CD4-positive, alpha-beta memory T cell (primary cell): ENCODE measurements around the gene COLQ. TPM values are rescaled to one million over a fixed set of nuclear protein-coding genes. Genes with fewer than 3 reads are reported as not detected.
A peak's percentile ranks its signal among the peaks of the same experiment; 100 is the strongest.

Experiments
- CTCF ChIA-PET: fragments of 350-600 bp; sonication (Branson Sonifier 250); formaldehyde crosslinking; loops from one replicate; lab custom pipeline; 2021; ENCODE audit warnings: inconsistent platforms; ENCODE audit not compliant: partially characterized antibody; lab: Charles Lee
- POLR2A ChIA-PET: fragments of 350-600 bp; sonication (Branson Sonifier 250); formaldehyde crosslinking; loops from one replicate; lab custom pipeline; 2021; ENCODE audit not compliant: partially characterized antibody; lab: Charles Lee
- DNase-seq, 5 donors: peaks; one replicate each; pipeline versions ENCODE4 v3.0.0 to v3.0.0-alpha.2; 2020 to 2022; ENCODE audit warnings: mixed read lengths in 1 of 5
- H3K27ac ChIP-seq: one replicate; pipeline ENCODE4 v1.7.0; 2013; ENCODE audit warnings: low read depth, low read length
- H3K27me3 ChIP-seq: 2 replicates; pipeline ENCODE4 v1.7.0; 2013; ENCODE audit warnings: mild to moderate bottlenecking, low read length, moderate library complexity; ENCODE audit not compliant: insufficient read depth
- H3K36me3 ChIP-seq: 2 replicates; pipeline ENCODE4 v1.7.0; 2013; ENCODE audit warnings: mild to moderate bottlenecking, low read length, moderate library complexity; ENCODE audit not compliant: insufficient read depth
- H3K4me1 ChIP-seq: 2 replicates; pipeline ENCODE4 v1.7.0; 2013; ENCODE audit warnings: mild to moderate bottlenecking, low read length, moderate library complexity; ENCODE audit not compliant: insufficient read depth
- H3K4me3 ChIP-seq, 2 donors: one replicate each; pipeline ENCODE4 v1.7.0; 2013; ENCODE audit warnings: low read length in 2 of 2, mild to moderate bottlenecking in 1 of 2
- H3K9me3 ChIP-seq, 2 donors: one replicate each; pipeline ENCODE4 v1.7.0; 2013; ENCODE audit warnings: low read length in 2 of 2, control low read depth in 1 of 2; ENCODE audit not compliant: control insufficient read depth in 1 of 2
- H3K27ac Mint-ChIP-seq, 7 donors: one replicate each; pipeline ENCODE4 v1.8.0; 2020 to 2021; ENCODE audit warnings: mixed read lengths in 7 of 7, mild to moderate bottlenecking in 6 of 7, inconsistent platforms in 3 of 7, moderate library complexity in 3 of 7
- H3K27me3 Mint-ChIP-seq, 2 donors: one replicate each; pipeline ENCODE4 v1.8.0; 2020 to 2021; ENCODE audit warnings: mixed read lengths in 2 of 2
- H3K36me3 Mint-ChIP-seq, 2 donors: one replicate each; pipeline ENCODE4 v1.8.0; 2020 to 2021; ENCODE audit warnings: mixed read lengths in 2 of 2, inconsistent platforms in 1 of 2, mild to moderate bottlenecking in 1 of 2
- H3K4me1 Mint-ChIP-seq, 4 donors: one replicate each; pipeline ENCODE4 v1.8.0; 2020 to 2021; ENCODE audit warnings: mixed read lengths in 4 of 4, mild to moderate bottlenecking in 1 of 4
- H3K4me3 Mint-ChIP-seq, 8 donors: one replicate each; pipeline ENCODE4 v1.8.0; 2020 to 2021; ENCODE audit warnings: mixed read lengths in 8 of 8, mild to moderate bottlenecking in 7 of 8, moderate library complexity in 6 of 8, inconsistent platforms in 3 of 8
- H3K9me3 Mint-ChIP-seq, 8 donors: one replicate each; pipeline ENCODE4 v1.8.0; 2020 to 2021; ENCODE audit warnings: mixed read lengths in 8 of 8, mild to moderate bottlenecking in 5 of 8, inconsistent platforms in 3 of 8, moderate library complexity in 1 of 8
- intact Hi-C: fragments of 100-400 bp; cut with micrococcal nuclease; formaldehyde crosslinking; loops from one replicate; pipeline ENCODE4 v1.15.1; 2023
- polyA plus RNA-seq, 2 donors: library from polyadenylated mRNA; unstranded; fragments of 300-500 nt; fragmentation: Illumina TruSeq; gene quantifications; one replicate each; pipeline ENCODE4 v1.2.3, GENCODE V29; 2021
- total RNA-seq, 2 experiments: library from RNA; stranded (reverse); gene quantifications; one replicate each; pipeline ENCODE4 v1.2.3, GENCODE V29; 2021

Gene COLQ
- total and polyA plus RNA-seq, 4 experiments from 2014 or later: 2.8 to 9.7 (median 6.2) TPM

DNA sequence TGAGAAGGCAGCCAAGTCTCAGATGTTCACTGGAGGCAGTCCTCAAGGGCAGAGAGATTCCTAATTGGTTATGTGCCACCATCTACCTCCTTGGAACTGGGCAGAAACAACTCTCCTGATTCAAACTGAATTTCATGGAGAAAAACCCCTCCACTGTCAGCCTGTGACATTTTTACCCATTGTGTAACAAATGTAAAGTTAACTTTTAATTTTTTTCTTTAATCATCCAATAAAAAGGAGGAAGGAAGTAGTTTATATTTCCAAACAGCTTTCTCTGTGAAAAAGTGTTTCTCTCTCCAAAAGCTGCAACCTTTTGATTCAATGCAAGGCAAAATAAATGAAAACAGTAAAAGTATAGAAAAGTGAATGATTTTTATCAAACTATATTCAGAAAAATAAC is 510 bp upstream of the COLQ start:
- Histone ChIP-seq H3K9me3 (no peaks in the 10 kb centered on the region), H3K27me3 (no peaks in the 10 kb centered on the region), H3K27ac (no peak overlapping the region), H3K36me3 (no peaks in the 10 kb centered on the region), H3K4me3 (no peak overlapping the region), H3K4me1 (peaks cover 7% of the 10 kb centered on the region)
- Mint-ChIP-seq H3K9me3 (no peaks in the 10 kb centered on the region), H3K27ac (peak overlapping the region in 6 of 7 donors; percentile 20 to 88 (median 50)), H3K27me3 (no peaks in the 10 kb centered on the region), H3K4me1 (peaks cover 14 to 35% (median 20%) of the 10 kb centered on the region in 4 donors), H3K36me3 (no peaks in the 10 kb centered on the region), H3K4me3 (peak overlapping the region; percentile 63 to 89 (median 84))
- ChIA-PET CTCF (interaction anchor here (0.6 to 1.4 kb wide), 3 partner anchors 35 to 457 kb away, joined by 3 to 4 read pairs (median 3); partner anchors contain the start of gene MRPS25), POLR2A (no interaction called here)
- intact Hi-C loops: no loop called here
- DNase-seq: no peak

DNA sequence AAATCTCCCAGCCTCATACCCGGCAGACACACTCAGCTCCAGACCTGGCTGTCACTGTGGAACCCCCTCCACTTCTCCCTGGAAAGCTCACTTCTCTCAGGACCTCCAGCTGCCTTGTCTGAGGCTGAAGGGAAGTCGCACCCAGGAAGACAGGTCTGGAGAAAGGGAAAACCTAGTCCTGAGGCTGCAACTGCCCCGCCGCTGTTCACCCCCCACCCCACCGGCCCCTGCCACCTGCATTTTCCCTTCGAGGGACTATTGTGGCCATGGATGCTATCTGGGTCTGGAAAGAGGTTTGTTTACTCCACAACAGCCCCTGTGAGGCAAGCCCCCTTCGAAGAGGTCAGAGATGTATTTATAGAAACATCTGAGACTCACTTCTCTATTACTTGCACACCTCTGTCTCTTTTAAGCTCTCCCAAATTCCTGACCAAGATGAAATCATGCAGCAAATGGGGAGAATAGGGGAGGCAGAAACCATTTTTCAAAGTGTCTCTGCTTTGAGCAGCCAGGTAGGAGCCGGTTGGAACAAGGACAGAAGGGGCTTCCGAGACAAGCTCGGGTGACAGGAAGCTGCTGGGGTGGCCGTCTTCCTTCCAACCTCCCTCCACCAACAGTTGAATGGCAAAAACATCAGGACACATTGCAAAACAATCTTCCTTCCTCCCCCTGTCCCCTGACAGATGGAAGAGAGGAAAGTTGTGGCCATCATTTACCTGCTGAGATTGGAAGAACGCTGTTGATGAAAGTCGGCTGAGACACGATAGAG is 518 bp downstream of the COLQ start:
- Histone ChIP-seq H3K4me1 (peaks cover 7% of the 10 kb centered on the region), H3K36me3 (no peaks in the 10 kb centered on the region), H3K27ac (no peak overlapping the region), H3K27me3 (no peaks in the 10 kb centered on the region), H3K9me3 (no peaks in the 10 kb centered on the region), H3K4me3 (no peak overlapping the region)
- Mint-ChIP-seq H3K36me3 (no peaks in the 10 kb centered on the region), H3K9me3 (no peaks in the 10 kb centered on the region), H3K27ac (peak overlapping the region; percentile 29 to 88 (median 66)), H3K4me3 (peak overlapping the region; percentile 81 to 89 (median 84)), H3K27me3 (no peaks in the 10 kb centered on the region), H3K4me1 (peaks cover 14 to 35% (median 20%) of the 10 kb centered on the region in 4 donors)
- intact Hi-C loops: no loop called here
- no peak for DNase-seq
- ChIA-PET CTCF (interaction anchor here (1.4 kb wide), 1 partner anchor 36 kb away, joined by 3 read pairs; no protein-coding TSS in a partner anchor), POLR2A (no interaction called here)

GRCh38 chr3:15520185-15520584 is 1.3 kb downstream of the COLQ start:
- Mint-ChIP-seq H3K27ac (peak overlapping the region; percentile 14 to 78 (median 60)), H3K9me3 (no peaks in the 10 kb centered on the region), H3K4me1 (peaks cover 14 to 35% (median 20%) of the 10 kb centered on the region in 4 donors), H3K4me3 (peak overlapping the region; percentile 81 to 89 (median 84)), H3K27me3 (no peaks in the 10 kb centered on the region), H3K36me3 (no peaks in the 10 kb centered on the region)
- Histone ChIP-seq H3K4me3 (no peak overlapping the region), H3K27me3 (no peaks in the 10 kb centered on the region), H3K27ac (no peak overlapping the region), H3K36me3 (no peaks in the 10 kb centered on the region), H3K9me3 (no peaks in the 10 kb centered on the region), H3K4me1 (peaks cover 7% of the 10 kb centered on the region)
- ChIA-PET POLR2A (interaction anchor here (0.6 kb wide), 1 partner anchor 61 kb away, joined by 3 read pairs; no protein-coding TSS in a partner anchor), CTCF (no interaction called here)
- intact Hi-C loops: no loop called here
- DNase-seq: no peak

DNA sequence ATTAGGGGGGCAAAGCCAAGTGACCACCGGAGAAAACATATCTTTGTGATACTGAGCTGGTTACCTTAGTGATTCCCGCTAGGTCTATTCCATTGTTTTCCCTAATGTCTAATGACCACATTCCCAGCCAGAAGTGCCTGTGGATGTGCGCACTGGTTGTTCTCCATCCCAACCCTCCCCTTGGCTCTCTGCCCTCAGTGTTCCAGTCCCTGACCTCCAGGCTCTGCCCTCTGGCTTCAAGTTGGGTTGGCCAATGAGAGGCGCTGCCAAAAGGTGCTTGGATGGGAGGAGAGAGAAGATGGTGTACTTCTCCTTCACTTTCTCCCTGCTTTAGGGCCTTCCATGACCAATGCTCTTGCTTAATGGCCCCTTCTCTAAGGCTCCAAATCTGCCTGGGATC is 2.4 kb downstream of the COLQ start:
- Mint-ChIP-seq H3K4me3 (peak overlapping the region in 5 of 8 donors; percentile 13 to 83 (median 52)), H3K9me3 (no peaks in the 10 kb centered on the region), H3K4me1 (peaks cover 14 to 40% (median 22%) of the 10 kb centered on the region in 4 donors), H3K36me3 (no peaks in the 10 kb centered on the region), H3K27ac (no peak overlapping the region), H3K27me3 (no peaks in the 10 kb centered on the region)
- no peak for DNase-seq
- Histone ChIP-seq H3K4me1 (peaks cover 7% of the 10 kb centered on the region), H3K4me3 (no peak overlapping the region), H3K9me3 (no peaks in the 10 kb centered on the region), H3K27me3 (no peaks in the 10 kb centered on the region), H3K36me3 (no peaks in the 10 kb centered on the region), H3K27ac (no peak overlapping the region)
- POLR2A ChIA-PET: no interaction called here
- CTCF ChIA-PET: no interaction called here
- intact Hi-C loops: no loop called here

- ChIA-PET POLR2A (no interaction called here), CTCF (interaction anchor here (1.3 kb wide), 1 partner anchor 16 kb away, joined by 4 read pairs; no protein-coding TSS in a partner anchor)
- intact Hi-C loops: no loop called here
- H3K4me1 ChIP-seq: no peaks in the 10 kb centered on the region
- Mint-ChIP-seq H3K4me1 (peaks cover 7 to 46% (median 25%) of the 10 kb centered on the region in 4 donors), H3K27ac (peak overlapping the region in 1 of 7 donors; percentile 8), H3K4me3 (no peak overlapping the region), H3K36me3 (peaks cover 0 to 9% of the 10 kb centered on the region in 2 donors), H3K9me3 (no peaks in the 10 kb centered on the region), H3K27me3 (no peaks in the 10 kb centered on the region)
- no peak for DNase-seq
- no peaks in the 10 kb centered on the region for H3K36me3 ChIP-seq
- H3K4me3 ChIP-seq: no peak overlapping the region
- no peak overlapping the region for H3K27ac ChIP-seq
- no peaks in the 10 kb centered on the region for H3K27me3 ChIP-seq
- H3K9me3 ChIP-seq: no peaks in the 10 kb centered on the region
Observed at GRCh38 chr3:15514663-15515340, 6.7 kb downstream of the COLQ start.

GRCh38 chr3:15513810-15514662 is 7.5 kb downstream of the COLQ start:
- DNase-seq: no peak
- Histone ChIP-seq H3K27ac (no peak overlapping the region), H3K4me3 (no peak overlapping the region), H3K9me3 (no peaks in the 10 kb centered on the region), H3K27me3 (no peaks in the 10 kb centered on the region), H3K4me1 (no peaks in the 10 kb centered on the region), H3K36me3 (no peaks in the 10 kb centered on the region)
- CTCF ChIA-PET: interaction anchor here (1.3 kb wide), 1 partner anchor 15 kb away, joined by 4 read pairs; no protein-coding TSS in a partner anchor
- Mint-ChIP-seq H3K4me3 (no peak overlapping the region), H3K27ac (peak overlapping the region in 3 of 7 donors; percentile 8 to 60 (median 17)), H3K27me3 (no peaks in the 10 kb centered on the region), H3K4me1 (peaks cover 4 to 43% (median 20%) of the 10 kb centered on the region in 4 donors), H3K36me3 (peaks cover 0 to 9% of the 10 kb centered on the region in 2 donors), H3K9me3 (no peaks in the 10 kb centered on the region)
- POLR2A ChIA-PET: no interaction called here
- intact Hi-C loops: no loop called here
